Measurements from ENCODE around the gene KLK11.

The KLK11 gene

GRCh38 chr19:51002089-51002532 is 24.3 kb downstream of the KLK11 start:
- CTCF ChIA-PET: interaction anchor here (0.7 kb wide), 1 partner anchor 95 kb away, joined by 4 read pairs; no protein-coding TSS in a partner anchor
- POLR2A ChIA-PET: interaction anchor here (0.9 to 1.2 kb wide), 2 partner anchors 15 to 197 kb away, joined by 3 read pairs; no protein-coding TSS in a partner anchor
- DNase-seq (ENCODE audit: extremely low spot score): no peak
- no peak for TF ChIP-seq SUZ12 (IDR thresholded peaks at IDR 0.05)
- TF ChIP-seq CTBP1 (IDR thresholded peaks at IDR 0.05; ENCODE audit: borderline replicate concordance): no peak
- TF ChIP-seq L3MBTL2 (conservative IDR thresholded peaks at IDR 0.05): no peak
- TF ChIP-seq NFRKB (IDR thresholded peaks at IDR 0.05): no peak
- no peak for TF ChIP-seq FOXM1 (IDR thresholded peaks at IDR 0.05; ENCODE audit: borderline replicate concordance)
- TF ChIP-seq BHLHE40 (IDR thresholded peaks at IDR 0.05; ENCODE audit: borderline replicate concordance): no peak
- no peak for TF ChIP-seq ELF4 (IDR thresholded peaks at IDR 0.05)
- TF ChIP-seq FOXA1 (IDR thresholded peaks at IDR 0.05): no peak
- no peak for TF ChIP-seq LEF1 (IDR thresholded peaks at IDR 0.05; ENCODE audit: borderline replicate concordance)
- TF ChIP-seq ZNF384 (IDR thresholded peaks at IDR 0.05): no peak
- no peak for TF ChIP-seq HDGF (IDR thresholded peaks at IDR 0.05; ENCODE audit: borderline replicate concordance)
- no peak for TF ChIP-seq FOXK2 (IDR thresholded peaks at IDR 0.05)
- no peak for TF ChIP-seq SP1 (IDR thresholded peaks at IDR 0.05)

DNA sequence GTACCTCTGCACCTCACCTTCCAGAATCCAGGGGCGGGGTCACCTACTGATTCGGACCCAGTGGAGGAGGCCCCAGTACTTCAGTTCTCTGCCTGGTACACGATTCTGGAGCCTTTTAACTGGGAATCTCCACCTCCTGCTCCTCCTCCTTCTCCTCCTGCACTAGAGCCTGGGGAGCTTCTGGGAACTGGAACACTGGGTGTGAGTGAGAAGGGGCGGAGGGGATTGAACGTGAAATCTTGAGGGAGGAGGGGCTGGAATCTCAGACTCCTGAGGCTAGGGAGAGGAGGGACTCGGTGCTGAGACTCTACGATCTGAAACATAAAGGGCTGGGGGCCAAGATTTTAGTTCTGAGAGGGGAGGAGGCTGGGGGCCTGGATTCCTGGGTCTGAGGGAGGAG is 24.9 kb downstream of the KLK11 start, which contains the start of gene KLK8:
KLK8 (minus strand) TSS at position 90 of the 400 bp plus-strand sequence. CDS start 437 bp downstream, outside the sequence.
- ChIA-PET CTCF (interaction anchor here (0.7 kb wide), 1 partner anchor 7 kb away, joined by 3 read pairs; no protein-coding TSS in a partner anchor), POLR2A (no interaction called here)
- no peak for DNase-seq (ENCODE audit: extremely low spot score)
- TF ChIP-seq PKNOX1 (IDR thresholded peaks at IDR 0.05) (no peak), ZNF384 (IDR thresholded peaks at IDR 0.05) (no peak), CTBP1 (IDR thresholded peaks at IDR 0.05; ENCODE audit: borderline replicate concordance) (no peak), BHLHE40 (IDR thresholded peaks at IDR 0.05; ENCODE audit: borderline replicate concordance) (no peak), HDGF (IDR thresholded peaks at IDR 0.05; ENCODE audit: borderline replicate concordance) (no peak), FOXA1 (IDR thresholded peaks at IDR 0.05) (no peak), TARDBP (IDR thresholded peaks at IDR 0.05) (no peak), FOXK2 (IDR thresholded peaks at IDR 0.05) (no peak), NFRKB (IDR thresholded peaks at IDR 0.05) (no peak), FOXM1 (IDR thresholded peaks at IDR 0.05; ENCODE audit: borderline replicate concordance) (no peak), L3MBTL2 (conservative IDR thresholded peaks at IDR 0.05) (no peak), SUZ12 (IDR thresholded peaks at IDR 0.05) (no peak), ARNT (IDR thresholded peaks at IDR 0.05) (no peak), SP1 (IDR thresholded peaks at IDR 0.05) (no peak), LEF1 (IDR thresholded peaks at IDR 0.05; ENCODE audit: borderline replicate concordance) (no peak), ELF4 (IDR thresholded peaks at IDR 0.05) (no peak)

DNA sequence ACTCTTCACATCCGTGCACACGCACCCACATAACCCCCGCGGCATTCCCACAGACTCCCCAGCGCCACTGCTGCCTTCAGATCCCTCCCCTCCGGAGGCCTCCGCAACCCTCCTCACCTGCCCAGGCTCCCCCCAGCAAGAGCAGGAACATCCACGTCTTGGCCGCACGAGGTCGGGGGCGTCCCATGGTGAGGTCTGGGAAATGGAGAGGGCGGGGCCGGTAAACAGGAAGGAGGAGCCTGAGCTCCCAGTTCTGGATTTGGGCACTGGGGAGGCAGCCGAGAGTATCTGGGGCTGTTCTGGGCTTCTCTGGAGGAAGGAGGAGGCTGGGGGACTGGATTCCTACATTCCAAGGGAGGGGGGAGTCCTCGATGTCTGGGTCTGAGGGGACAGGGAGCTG is 25.4 kb downstream of the KLK11 start:
- no peak for DNase-seq (ENCODE audit: extremely low spot score)
- ChIA-PET POLR2A (no interaction called here), CTCF (interaction anchor here (0.7 kb wide), 1 partner anchor 8 kb away, joined by 3 read pairs; no protein-coding TSS in a partner anchor)
- TF ChIP-seq SUZ12 (IDR thresholded peaks at IDR 0.05) (no peak), L3MBTL2 (conservative IDR thresholded peaks at IDR 0.05) (no peak), ARNT (IDR thresholded peaks at IDR 0.05) (no peak), ELF4 (IDR thresholded peaks at IDR 0.05) (no peak), BHLHE40 (IDR thresholded peaks at IDR 0.05; ENCODE audit: borderline replicate concordance) (no peak)

DNA sequence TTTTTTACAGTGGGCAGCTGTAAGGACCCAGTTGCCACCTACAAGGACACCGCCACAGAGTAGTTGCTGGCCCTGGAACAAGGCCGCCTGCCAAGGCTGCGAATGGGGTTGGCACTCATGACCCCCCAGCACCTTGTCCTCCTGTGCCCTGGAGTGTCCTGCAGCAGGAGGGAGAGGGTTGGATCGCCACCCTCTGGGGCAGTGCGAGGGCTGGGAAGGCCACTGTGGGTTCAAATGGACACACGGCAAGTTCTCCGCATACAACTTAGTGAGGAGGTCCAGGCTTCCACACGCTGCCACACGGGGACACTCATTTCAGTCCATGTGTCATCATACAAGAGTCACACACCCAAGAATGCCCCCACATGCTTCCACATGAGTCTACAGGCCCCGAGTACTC is 26.0 kb downstream of the KLK11 start:
- ChIA-PET POLR2A (no interaction called here), CTCF (no interaction called here)
- no peak for DNase-seq (ENCODE audit: extremely low spot score)
- TF ChIP-seq HDGF (IDR thresholded peaks at IDR 0.05; ENCODE audit: borderline replicate concordance) (no peak), ARNT (IDR thresholded peaks at IDR 0.05) (no peak), L3MBTL2 (conservative IDR thresholded peaks at IDR 0.05) (no peak), FOXK2 (IDR thresholded peaks at IDR 0.05) (no peak), ZNF384 (IDR thresholded peaks at IDR 0.05) (no peak), TARDBP (IDR thresholded peaks at IDR 0.05) (no peak), NFRKB (IDR thresholded peaks at IDR 0.05) (no peak), FOXA1 (IDR thresholded peaks at IDR 0.05) (no peak), FOXM1 (IDR thresholded peaks at IDR 0.05; ENCODE audit: borderline replicate concordance) (no peak), PKNOX1 (IDR thresholded peaks at IDR 0.05) (no peak), LEF1 (IDR thresholded peaks at IDR 0.05; ENCODE audit: borderline replicate concordance) (no peak), SUZ12 (IDR thresholded peaks at IDR 0.05) (no peak), ELF4 (IDR thresholded peaks at IDR 0.05) (no peak), SP1 (IDR thresholded peaks at IDR 0.05) (no peak), CTBP1 (IDR thresholded peaks at IDR 0.05; ENCODE audit: borderline replicate concordance) (no peak), BHLHE40 (IDR thresholded peaks at IDR 0.05; ENCODE audit: borderline replicate concordance) (no peak)

- CTCF ChIA-PET: no interaction called here
- POLR2A ChIA-PET: no interaction called here
These were observed 27.7 kb downstream of the KLK11 start for GRCh38 chr19:50998686-50999085.

More at GRCh38 chr19:50998686-50999085, 27.7 kb downstream of the KLK11 start:
- no peak for DNase-seq (ENCODE audit: extremely low spot score)
- TF ChIP-seq ARNT (IDR thresholded peaks at IDR 0.05) (no peak), HDGF (IDR thresholded peaks at IDR 0.05; ENCODE audit: borderline replicate concordance) (no peak), FOXK2 (IDR thresholded peaks at IDR 0.05) (no peak), NFRKB (IDR thresholded peaks at IDR 0.05) (no peak), LEF1 (IDR thresholded peaks at IDR 0.05; ENCODE audit: borderline replicate concordance) (no peak), PKNOX1 (IDR thresholded peaks at IDR 0.05) (no peak), SP1 (IDR thresholded peaks at IDR 0.05) (no peak), TARDBP (IDR thresholded peaks at IDR 0.05) (no peak), FOXA1 (IDR thresholded peaks at IDR 0.05) (no peak), SUZ12 (IDR thresholded peaks at IDR 0.05) (no peak), ZNF384 (IDR thresholded peaks at IDR 0.05) (no peak), CTBP1 (IDR thresholded peaks at IDR 0.05; ENCODE audit: borderline replicate concordance) (no peak), BHLHE40 (IDR thresholded peaks at IDR 0.05; ENCODE audit: borderline replicate concordance) (no peak), FOXM1 (IDR thresholded peaks at IDR 0.05; ENCODE audit: borderline replicate concordance) (no peak), L3MBTL2 (conservative IDR thresholded peaks at IDR 0.05) (no peak)
